Adrenal gland (tissue), 12 donors: ENCODE data around the gene APBB2. TPM values are rescaled to one million over a fixed set of nuclear protein-coding genes. Genes with fewer than 3 reads are reported as not detected.

Experiments
- DNase-seq, 7 donors: peaks; one replicate each; pipeline ENCODE4 v3.0.0-alpha.2; 2019 to 2020
- H3K27ac ChIP-seq, 5 donors: fragments of 200-600 bp; sonication (generic) in 4 of 5; 1 replicate in 3 of 5; 2 replicates in 2 of 5; pipeline versions ENCODE4 v1.5.1 to v1.8.0; 2016 to 2020; ENCODE audit warnings: mild to moderate bottlenecking in 1 of 5
- H3K27me3 ChIP-seq: fragments of 200-600 bp; 2 replicates; pipeline ENCODE4 v1.8.0; 2021
- H3K36me3 ChIP-seq, 2 donors: fragments of 200-600 bp; replicated peaks in 1 of 2; 1 replicate in 1 of 2; 2 replicates in 1 of 2; pipeline versions ENCODE4 v1.5.1 to v1.8.0; 2018 to 2022
- H3K4me1 ChIP-seq, 2 donors: fragments of 200-600 bp; replicated peaks in 1 of 2; 1 replicate in 1 of 2; 2 replicates in 1 of 2; pipeline versions ENCODE4 v1.5.1 to v1.8.0; 2018 to 2021
- H3K4me3 ChIP-seq, 4 donors: fragments of 200-600 bp; sonication (generic) in 3 of 4; one replicate each; pipeline ENCODE4 v1.5.1; 2016 to 2018
- H3K9me3 ChIP-seq, 3 donors: fragments of 200-600 bp; sonication (generic) in 1 of 3; replicated peaks in 1 of 3; 1 replicate in 2 of 3; 2 replicates in 1 of 3; pipeline versions ENCODE4 v1.5.1 to v1.8.0; 2016 to 2021
- CTCF ChIP-seq, 6 experiments: fragments of 450-650 bp in 4 of 6; fragments of 200-600 bp in 2 of 6; sonication (generic) in 1 of 6; IDR thresholded peaks; 1 replicate in 5 of 6; 2 replicates in 1 of 6; pipeline versions ENCODE4 v1.5.1 to v1.8.0; 2016 to 2021; ENCODE audit warnings: antibody characterized with exemption in 6 of 6, mild to moderate bottlenecking in 2 of 6, moderate library complexity in 1 of 6
- POLR2A ChIP-seq, 2 donors: fragments of 450-650 bp; IDR thresholded peaks; one replicate each; pipeline ENCODE4 v1.6.1; 2017; ENCODE audit warnings: antibody characterized with exemption in 2 of 2, mild to moderate bottlenecking in 2 of 2, moderate library complexity in 1 of 2
- WGBS, 4 donors: extraction: QIAGEN DNeasy Blood & Tissue Kit in 2 of 4; methylation state at CpG; one replicate each; pipeline versions ENCODE4 v1.1.5 to v1.1.7; 2013 to 2017; 5-methylcytosine and 5-hydroxymethylcytosine counted together
- intact Hi-C, 2 donors: fragments of 100-400 bp; cut with DNase I; formaldehyde crosslinking; loops; one replicate each; pipeline versions ENCODE4 v1.14.1 to v1.15.0; 2022 to 2023
- polyA plus RNA-seq, 3 donors: library from polyadenylated mRNA; stranded (reverse); fragments of 200-250 nt in 2 of 3; fragments of 350-450 nt in 1 of 3; fragmentation: Illumina TruSeq in 1 of 3; extraction: RNeasy Lipid Tissue Mini Kit (QIAGEN cat#74804) in 1 of 3; gene quantifications; one replicate each; pipeline ENCODE4 v1.2.3, GENCODE V29; 2013 to 2014
- total RNA-seq, 9 donors: library from RNA; depleted of rRNA in 4 of 9; stranded (reverse); fragments of >200 nt in 4 of 9; fragments of 120-200 nt in 1 of 9; fragmentation: NEBNext Ultra II Directional in 1 of 9; extraction: Animal tissue kit (Norgen Biotek cat#: 25700) in 1 of 9; gene quantifications; one replicate each; pipeline versions ENCODE4 v1.1.0 to v1.2.4, GENCODE V29; 2013 to 2023
- donor health status: healthy with polysubstance abuse.
- donor health status: Bipolar disorder and iron deficiency.
- donor health status: DM: yes; HTN: yes; CAD: no.
- donor health status: DM: no; HTN: no; CAD: no.
- donor health status: DM: no; HTN: no; CAD: no.
- donor health status: DM: yes; HTN: yes; CAD: no.

APBB2 gene
- total and polyA plus RNA-seq, 12 donors, result 12.4 to 135 (median 39.7) TPM

- no peak for DNase-seq
- 80 to 88% (median 82%) methylated on average over 4 of the region's 4 CpGs for WGBS, 4 donors
- Histone ChIP-seq H3K27ac (no peak overlapping the region), H3K9me3 (no peaks in the 10 kb centered on the region), H3K36me3 (no peaks in the 10 kb centered on the region), H3K4me1 (peaks cover 0 to 5% of the 10 kb centered on the region in 2 donors), H3K4me3 (no peak overlapping the region), H3K27me3 (no peaks in the 10 kb centered on the region)
- TF ChIP-seq POLR2A (IDR thresholded peaks at IDR 0.05) (no peak), CTCF (IDR thresholded peaks at IDR 0.05) (no peak)
- intact Hi-C loops, result no loop called here
These were observed 279.7 kb downstream of the APBB2 start for GRCh38 chr4:40934676-40935075.

GRCh38 chr4:40933272-40934053, 280.9 kb downstream of the APBB2 start:
- H3K27ac ChIP-seq, result no peak overlapping the region
- 77 to 92% (median 85%) methylated on average over 4 to 11 of the region's 11 CpGs for WGBS, 4 donors
- no peak overlapping the region for H3K4me3 ChIP-seq
- H3K36me3 ChIP-seq, result no peaks in the 10 kb centered on the region
- TF ChIP-seq POLR2A (IDR thresholded peaks at IDR 0.05) (no peak), CTCF (IDR thresholded peaks at IDR 0.05) (no peak)
- no peaks in the 10 kb centered on the region for H3K9me3 ChIP-seq
- H3K27me3 ChIP-seq, result no peaks in the 10 kb centered on the region
- no peaks in the 10 kb centered on the region for H3K4me1 ChIP-seq
- peak in 5 of 7 donors; percentile 25 to 73 (median 40) for DNase-seq
- intact Hi-C loops, result no loop called here

DNA sequence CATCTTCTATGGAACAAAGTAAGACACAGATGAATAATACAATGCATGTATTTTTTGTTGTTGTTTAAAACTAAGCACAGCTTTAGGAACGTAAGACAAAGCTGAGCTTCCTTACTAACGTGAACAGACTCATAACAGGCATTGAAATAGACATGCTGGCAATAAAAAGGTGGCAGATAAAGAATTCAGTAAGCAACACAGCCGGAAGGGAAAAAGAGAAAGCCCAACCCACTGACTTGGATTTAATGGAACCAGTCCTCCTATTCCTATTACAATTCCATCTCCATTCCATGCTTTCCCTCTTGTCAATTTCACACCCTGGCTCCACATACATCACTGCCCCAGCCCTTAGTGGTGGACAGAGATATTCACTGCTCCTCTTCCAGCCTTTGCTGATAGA, 282.5 kb downstream of the APBB2 start:
- WGBS, 4 donors, result 78 to 89% (median 83%) methylated on average over 3 of the region's 3 CpGs
- Histone ChIP-seq H3K27me3 (no peaks in the 10 kb centered on the region), H3K9me3 (no peaks in the 10 kb centered on the region), H3K36me3 (no peaks in the 10 kb centered on the region), H3K27ac (no peak overlapping the region), H3K4me1 (peaks cover 0 to 3% of the 10 kb centered on the region in 2 donors), H3K4me3 (no peak overlapping the region)
- intact Hi-C loops, result no loop called here
- DNase-seq, result no peak
- no peak for TF ChIP-seq POLR2A (IDR thresholded peaks at IDR 0.05)
- TF ChIP-seq CTCF (IDR thresholded peaks at IDR 0.05), result no peak

- 92 to 96% (median 95%) methylated on average over 6 of the region's 6 CpGs for WGBS, 4 donors
- no peaks in the 10 kb centered on the region for H3K36me3 ChIP-seq
- peaks cover 0 to 3% of the 10 kb centered on the region in 2 donors for H3K4me1 ChIP-seq
- no peak for DNase-seq
- no peak overlapping the region for H3K4me3 ChIP-seq
- H3K27ac ChIP-seq, result no peak overlapping the region
- no peak for TF ChIP-seq CTCF (IDR thresholded peaks at IDR 0.05)
- TF ChIP-seq POLR2A (IDR thresholded peaks at IDR 0.05), result no peak
- H3K9me3 ChIP-seq, result no peaks in the 10 kb centered on the region
- intact Hi-C loops, result no loop called here
- H3K27me3 ChIP-seq, result no peaks in the 10 kb centered on the region
These were observed 283.1 kb downstream of the APBB2 start for GRCh38 chr4:40931238-40931637.
